Peyer's patch (tissue), 4 donors: ENCODE data around the gene PEMT. TPM values are rescaled to one million over a fixed set of nuclear protein-coding genes. Genes with fewer than 3 reads are reported as not detected.

ENCODE experiments used
- DNase-seq, 3 donors: peaks; one replicate each; pipeline ENCODE4 v3.0.0-alpha.2; 2017 to 2019
- H3K27ac ChIP-seq, 4 donors: fragments of 200-600 bp; sonication (generic); one replicate each; pipeline ENCODE4 v1.5.1; 2016 to 2019
- H3K27me3 ChIP-seq, 2 donors: fragments of 200-600 bp; sonication (generic); one replicate each; pipeline ENCODE4 v1.5.1; 2019
- H3K36me3 ChIP-seq, 3 donors: fragments of 200-600 bp; sonication (generic); one replicate each; pipeline ENCODE4 v1.5.1; 2016 to 2019
- H3K4me1 ChIP-seq, 4 donors: fragments of 200-600 bp; sonication (generic); one replicate each; pipeline ENCODE4 v1.5.1; 2016 to 2019
- H3K4me3 ChIP-seq, 4 donors: fragments of 200-600 bp; sonication (generic); 1 replicate in 3 of 4; 2 replicates in 1 of 4; pipeline ENCODE4 v1.5.1; 2016 to 2019; ENCODE audit warnings: mild to moderate bottlenecking in 1 of 4
- H3K9me3 ChIP-seq, 4 donors: fragments of 200-600 bp; sonication (generic); one replicate each; pipeline ENCODE4 v1.5.1; 2016 to 2019; ENCODE audit warnings: mild to moderate bottlenecking in 1 of 4
- CTCF ChIP-seq, 6 experiments: fragments of 450-650 bp in 4 of 6; fragments of 200-600 bp in 2 of 6; sonication (generic) in 1 of 6; IDR thresholded peaks; one replicate each; pipeline ENCODE4 v1.5.1; 2017 to 2019; ENCODE audit warnings: antibody characterized with exemption in 6 of 6, mild to moderate bottlenecking in 3 of 6, moderate library complexity in 1 of 6
- POLR2A ChIP-seq, 2 donors: fragments of 450-650 bp; IDR thresholded peaks; one replicate each; pipeline ENCODE4 v1.5.1; 2017; ENCODE audit warnings: antibody characterized with exemption in 2 of 2, mild to moderate bottlenecking in 2 of 2, moderate library complexity in 2 of 2
- total RNA-seq, 4 donors: library from RNA; depleted of rRNA; stranded (reverse); fragments of >200 nt; gene quantifications; one replicate each; pipeline ENCODE4 v1.1.0, GENCODE V29; 2016

PEMT gene
- total RNA-seq, 4 donors from 2014 or later, result 9.9 to 25.0 (median 17.8) TPM

- peak overlapping the region in 2 of 4 donors; percentile 23 to 50 for H3K27ac ChIP-seq
- H3K9me3 ChIP-seq, result no peaks in the 10 kb centered on the region
- no peaks in the 10 kb centered on the region for H3K27me3 ChIP-seq
- no peaks in the 10 kb centered on the region for H3K36me3 ChIP-seq
- TF ChIP-seq POLR2A (IDR thresholded peaks at IDR 0.05) (no peak), CTCF (IDR thresholded peaks at IDR 0.05) (no peak)
- no peak for DNase-seq
- H3K4me1 ChIP-seq, result peaks cover 0 to 7% (median 0%) of the 10 kb centered on the region in 4 donors
- no peak overlapping the region for H3K4me3 ChIP-seq
Measured at GRCh38 chr17:17562146-17562511, 29.4 kb downstream of the PEMT start.

- Histone ChIP-seq H3K4me3 (no peak overlapping the region), H3K27ac (peak overlapping the region in 1 of 4 donors; percentile 50), H3K4me1 (peaks cover 0 to 7% (median 0%) of the 10 kb centered on the region in 4 donors), H3K36me3 (no peaks in the 10 kb centered on the region), H3K9me3 (no peaks in the 10 kb centered on the region), H3K27me3 (no peaks in the 10 kb centered on the region)
- TF ChIP-seq POLR2A (IDR thresholded peaks at IDR 0.05), result no peak
- TF ChIP-seq CTCF (IDR thresholded peaks at IDR 0.05), result no peak
- DNase-seq, result peak in 2 of 3 donors; percentile 64 to 73
Measured at GRCh38 chr17:17561408-17562145, 29.9 kb downstream of the PEMT start.

- Histone ChIP-seq H3K36me3 (no peaks in the 10 kb centered on the region), H3K4me1 (peaks cover 0 to 7% (median 0%) of the 10 kb centered on the region in 4 donors), H3K9me3 (no peaks in the 10 kb centered on the region), H3K4me3 (no peak overlapping the region), H3K27ac (peak overlapping the region in 1 of 4 donors; percentile 50), H3K27me3 (no peaks in the 10 kb centered on the region)
- TF ChIP-seq POLR2A (IDR thresholded peaks at IDR 0.05) (no peak), CTCF (IDR thresholded peaks at IDR 0.05) (no peak)
- DNase-seq, result no peak
Measured at GRCh38 chr17:17560975-17561374, 30.5 kb downstream of the PEMT start.

GRCh38 chr17:17560167-17560566 lies 31.3 kb downstream of the PEMT start:
- Histone ChIP-seq H3K4me3 (no peak overlapping the region), H3K27ac (no peak overlapping the region), H3K4me1 (peaks cover 0 to 7% (median 0%) of the 10 kb centered on the region in 4 donors), H3K36me3 (no peaks in the 10 kb centered on the region), H3K27me3 (no peaks in the 10 kb centered on the region), H3K9me3 (no peaks in the 10 kb centered on the region)
- TF ChIP-seq CTCF (IDR thresholded peaks at IDR 0.05) (no peak), POLR2A (IDR thresholded peaks at IDR 0.05) (no peak)
- no peak for DNase-seq

GRCh38 chr17:17559164-17559563 lies 32.3 kb downstream of the PEMT start:
- Histone ChIP-seq H3K27ac (no peak overlapping the region), H3K4me1 (peaks cover 0 to 7% (median 0%) of the 10 kb centered on the region in 4 donors), H3K4me3 (no peak overlapping the region), H3K36me3 (no peaks in the 10 kb centered on the region), H3K9me3 (no peaks in the 10 kb centered on the region), H3K27me3 (no peaks in the 10 kb centered on the region)
- DNase-seq, result no peak
- TF ChIP-seq CTCF (IDR thresholded peaks at IDR 0.05), result no peak
- no peak for TF ChIP-seq POLR2A (IDR thresholded peaks at IDR 0.05)
